HG02870 (cell line): ENCODE measurements around the gene AFAP1.
A peak's percentile ranks its signal among the peaks of the same experiment; 100 is the strongest.

Source experiments
- ATAC-seq: cut with Tn5 transposase; IDR thresholded peaks from one replicate; pipeline ENCODE4 v1.9.1; 2021; ENCODE audit warnings: mild to moderate bottlenecking, moderate library complexity; ENCODE audit not compliant: unreplicated experiment

The AFAP1 gene

DNA sequence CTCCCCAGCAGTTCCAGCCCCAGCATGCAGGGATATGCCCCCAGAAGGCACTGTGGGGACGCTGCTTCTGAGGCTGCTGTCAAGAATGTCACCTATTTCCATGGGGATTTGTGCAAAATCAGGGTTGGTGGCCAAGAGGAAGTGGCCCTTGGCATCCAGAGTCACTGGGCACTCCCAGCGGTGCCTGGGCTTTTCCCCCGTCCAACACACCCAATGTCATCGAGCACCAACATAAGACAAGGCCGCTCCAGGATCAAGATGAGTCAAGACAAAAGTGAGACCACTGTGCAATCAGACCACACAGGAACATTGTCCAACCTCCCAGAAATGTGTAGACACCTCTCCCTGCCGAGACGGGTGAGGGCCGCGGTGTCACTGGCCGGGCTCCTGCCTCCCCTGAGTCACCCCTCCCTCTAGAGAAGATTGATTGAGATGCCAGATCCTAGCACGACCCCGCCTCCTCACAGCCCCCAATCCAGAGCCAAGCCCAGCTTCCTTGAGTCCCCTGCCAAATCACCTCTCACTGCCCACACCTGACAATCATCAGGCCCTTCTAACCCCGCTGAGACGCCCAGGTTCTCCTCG lies 194.3 kb downstream of the AFAP1 start:
- ATAC-seq = no peak

DNA sequence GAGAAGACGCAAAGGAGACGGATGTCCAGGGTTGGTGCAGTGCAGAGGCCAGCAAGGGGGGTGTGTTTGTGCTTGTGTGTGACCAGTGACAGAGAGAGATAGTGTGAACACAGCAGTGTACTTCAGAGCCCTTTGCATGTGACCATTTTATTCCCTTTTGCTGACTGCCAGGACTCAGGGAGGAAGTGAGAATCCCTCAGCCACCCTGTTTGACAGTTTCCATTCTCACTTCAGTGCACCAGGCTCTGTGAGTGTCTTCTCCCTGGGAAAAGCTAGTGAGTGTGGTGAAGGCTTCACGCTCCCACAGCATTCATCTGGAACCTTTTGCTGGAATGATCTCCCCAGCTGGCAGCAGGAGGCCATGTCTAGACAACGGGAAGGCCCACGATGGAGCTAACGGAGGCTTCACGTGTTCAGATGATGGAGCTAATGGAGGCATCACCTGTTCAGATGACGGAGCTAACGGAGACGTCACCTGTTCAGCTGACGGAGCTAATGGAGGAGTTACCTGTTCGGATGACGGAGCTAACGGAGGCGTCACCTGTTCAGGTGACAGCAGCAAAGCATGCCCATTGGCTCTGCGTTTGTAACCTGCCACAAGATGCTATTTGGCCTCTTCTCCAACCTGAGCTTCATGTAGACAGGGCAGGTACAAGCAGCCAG lies 195.4 kb downstream of the AFAP1 start:
- peak; percentile 53 for ATAC-seq

DNA sequence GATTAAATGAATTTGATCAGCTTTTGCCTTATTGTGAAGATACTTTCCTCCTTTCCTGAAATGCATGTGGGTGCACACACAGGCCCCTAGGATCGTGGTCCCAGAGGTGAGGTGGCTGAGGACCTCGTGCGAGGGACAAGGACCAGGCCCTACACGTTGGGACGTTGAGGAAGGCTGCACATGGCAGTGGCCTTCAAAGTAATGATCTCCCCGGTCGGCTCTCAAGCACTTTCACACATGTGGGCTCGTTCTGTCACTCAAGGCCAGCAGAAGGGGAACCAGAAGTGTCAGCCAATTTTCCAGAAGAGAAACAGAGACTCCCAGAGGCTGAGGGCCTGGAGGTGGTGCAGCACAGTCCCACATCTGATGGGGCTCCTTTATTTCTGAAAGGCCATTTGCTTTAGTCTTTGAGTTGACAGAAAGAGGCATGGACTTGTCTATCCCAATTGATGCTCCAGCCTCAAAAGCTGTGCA lies 196.8 kb downstream of the AFAP1 start:
- no peak for ATAC-seq

DNA sequence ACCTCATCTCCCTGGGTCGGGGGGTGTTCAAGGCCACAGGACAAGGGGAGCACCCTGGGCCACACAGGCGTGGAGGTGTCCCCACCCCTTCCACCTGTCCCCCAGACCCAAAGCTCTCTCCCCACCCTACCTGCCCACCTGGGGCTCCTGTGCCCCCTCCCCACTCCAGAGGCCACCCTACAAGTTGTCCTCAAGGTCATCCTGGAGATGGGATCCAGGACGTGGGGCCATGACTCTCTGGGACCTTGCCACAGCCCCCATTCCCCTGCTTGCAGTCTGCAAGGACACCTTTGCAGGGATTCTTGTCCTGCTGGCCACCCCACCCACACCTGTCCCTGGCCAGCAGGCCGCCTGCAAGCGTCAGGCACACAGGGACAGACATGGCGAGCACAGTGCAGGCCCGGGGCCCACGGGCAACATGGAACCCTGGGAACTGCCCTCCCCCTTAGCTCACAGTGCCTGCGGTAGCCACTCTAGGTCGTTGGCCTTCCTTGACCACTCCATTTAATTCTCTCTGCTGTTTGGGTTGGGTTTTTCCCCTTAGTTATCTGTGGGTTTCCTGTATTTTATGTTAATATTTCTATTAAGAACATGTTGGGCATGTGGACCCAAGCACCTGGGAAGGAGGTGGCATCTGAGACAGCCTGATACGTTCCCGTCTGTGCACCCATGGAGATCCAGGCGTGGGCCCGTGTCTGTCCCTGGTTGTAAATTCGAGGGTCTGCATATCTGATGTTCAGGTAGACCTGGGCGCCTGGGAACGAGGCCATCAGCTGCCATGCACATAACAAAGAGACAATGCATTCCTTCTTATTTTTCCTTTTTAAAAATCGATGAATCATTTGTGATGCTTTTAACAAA lies 197.5 kb downstream of the AFAP1 start:
- no peak for ATAC-seq

DNA sequence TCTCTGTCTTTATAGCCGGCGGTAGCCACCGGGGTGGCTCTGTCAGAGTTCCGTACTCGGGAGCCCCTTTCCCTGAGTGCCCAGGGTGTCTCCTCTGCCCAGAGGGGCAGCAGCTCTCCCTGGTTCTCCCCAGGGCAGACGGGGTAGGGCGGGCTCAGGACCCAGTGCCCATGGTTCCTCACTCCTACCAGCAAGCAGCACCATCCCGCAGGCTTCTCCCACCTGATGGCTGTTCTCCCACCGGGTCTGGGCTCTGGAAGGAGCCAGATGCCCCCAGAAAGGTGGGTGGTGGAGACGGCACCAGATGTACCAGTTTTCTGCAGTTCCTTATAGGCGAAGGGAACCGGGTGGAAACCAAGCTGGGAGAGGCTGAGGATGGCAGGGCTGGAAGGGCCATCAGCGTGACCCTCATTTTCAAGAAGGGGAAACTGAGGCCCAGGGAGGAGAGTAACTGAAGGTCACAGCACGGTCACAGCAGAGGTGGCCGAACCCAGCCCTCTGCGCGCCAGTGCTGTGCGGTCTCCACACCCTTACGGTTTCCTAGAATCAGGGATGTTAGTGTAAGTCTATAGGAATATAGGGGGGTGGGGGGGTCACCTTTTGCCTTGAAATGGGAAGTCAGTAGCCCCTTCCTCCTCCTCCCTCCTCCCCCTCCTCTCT lies 198.7 kb downstream of the AFAP1 start:
- ATAC-seq = no peak

DNA sequence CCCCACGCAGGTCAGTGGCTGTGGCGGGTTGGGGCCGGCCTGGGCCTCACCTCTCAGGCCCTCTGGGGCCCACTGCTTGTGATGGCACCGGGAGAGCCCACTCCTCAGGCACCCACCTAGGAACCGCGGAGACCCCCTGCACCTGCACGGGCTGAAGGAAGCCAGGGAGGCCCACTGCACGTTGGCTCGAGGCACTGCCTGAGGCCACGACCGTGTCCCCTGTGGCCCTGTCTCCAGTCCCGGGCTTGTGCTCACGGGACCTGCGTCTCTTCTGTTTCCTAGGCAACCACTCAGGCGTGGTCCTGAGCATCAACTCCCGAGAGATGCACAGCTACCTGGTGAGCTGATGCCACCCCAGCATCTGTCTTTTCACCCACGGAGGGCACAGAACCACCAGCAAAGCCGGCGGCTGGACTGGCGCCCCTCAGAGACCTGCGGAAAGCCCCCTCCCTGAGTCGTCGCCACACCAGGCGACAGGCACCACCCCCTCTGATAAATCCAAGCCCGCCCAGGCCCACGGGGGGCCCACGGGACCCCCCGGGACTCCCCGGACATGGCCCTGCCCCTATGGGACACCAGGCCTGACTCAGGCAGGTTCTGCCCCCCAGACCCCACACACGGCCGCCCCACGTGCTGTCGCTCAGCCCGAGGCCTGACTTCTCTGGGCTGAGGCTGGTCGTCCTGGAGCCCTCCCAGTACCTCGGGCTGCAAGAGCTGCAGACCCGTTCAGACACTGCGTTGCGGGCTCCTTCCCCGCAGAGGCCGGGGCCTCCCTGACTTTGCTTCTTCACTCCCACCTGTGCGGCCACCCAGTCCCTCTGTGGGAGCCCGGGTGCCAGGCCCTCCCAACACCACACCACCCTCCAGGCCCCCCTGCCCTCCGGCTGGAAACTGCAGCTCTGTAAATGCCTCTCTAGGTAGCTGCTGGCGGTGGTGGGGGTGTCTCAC lies 199.5 kb downstream of the AFAP1 start:
- no peak for ATAC-seq

DNA sequence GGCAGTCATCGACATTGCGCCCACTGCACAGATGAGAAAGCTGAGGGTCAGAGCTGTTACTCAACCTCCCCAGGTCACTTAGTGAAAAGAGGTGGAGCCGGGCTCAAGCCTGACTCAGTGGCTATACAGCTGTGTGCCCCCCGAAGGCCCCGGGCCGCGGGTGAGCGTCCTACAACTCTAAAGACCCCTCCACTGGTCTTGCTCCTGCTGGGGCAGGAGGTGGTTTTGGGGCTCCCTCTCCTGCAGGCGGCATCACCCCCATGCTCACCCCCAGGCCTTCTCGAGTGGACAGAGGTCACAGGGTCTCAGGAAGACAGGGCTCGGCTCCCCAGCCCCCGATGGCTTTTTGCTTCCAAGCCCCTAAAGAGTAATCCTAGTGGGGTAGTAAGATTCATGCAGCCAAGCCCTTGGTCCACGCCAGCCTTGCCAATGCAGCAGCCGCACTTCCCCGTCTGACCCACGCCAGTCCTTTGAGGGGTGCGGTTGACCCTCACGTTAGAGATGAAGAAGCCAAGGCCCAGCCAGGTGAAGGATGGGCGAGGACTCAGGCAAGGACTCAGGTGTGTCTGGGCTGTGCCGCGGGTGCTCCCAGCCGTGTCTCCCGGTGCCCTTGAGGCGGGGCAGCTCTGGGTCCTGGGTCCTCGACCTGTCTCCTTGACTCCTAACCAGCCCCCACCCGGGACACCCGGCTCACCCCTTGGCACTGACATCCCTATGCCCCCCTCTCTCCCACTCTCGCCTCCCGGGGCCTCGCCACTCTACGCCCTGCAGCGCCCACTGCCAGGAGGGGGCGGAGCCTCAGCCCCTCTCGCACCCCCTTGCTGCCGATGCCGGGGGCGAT lies 200.4 kb downstream of the AFAP1 start:
- ATAC-seq = no peak

DNA sequence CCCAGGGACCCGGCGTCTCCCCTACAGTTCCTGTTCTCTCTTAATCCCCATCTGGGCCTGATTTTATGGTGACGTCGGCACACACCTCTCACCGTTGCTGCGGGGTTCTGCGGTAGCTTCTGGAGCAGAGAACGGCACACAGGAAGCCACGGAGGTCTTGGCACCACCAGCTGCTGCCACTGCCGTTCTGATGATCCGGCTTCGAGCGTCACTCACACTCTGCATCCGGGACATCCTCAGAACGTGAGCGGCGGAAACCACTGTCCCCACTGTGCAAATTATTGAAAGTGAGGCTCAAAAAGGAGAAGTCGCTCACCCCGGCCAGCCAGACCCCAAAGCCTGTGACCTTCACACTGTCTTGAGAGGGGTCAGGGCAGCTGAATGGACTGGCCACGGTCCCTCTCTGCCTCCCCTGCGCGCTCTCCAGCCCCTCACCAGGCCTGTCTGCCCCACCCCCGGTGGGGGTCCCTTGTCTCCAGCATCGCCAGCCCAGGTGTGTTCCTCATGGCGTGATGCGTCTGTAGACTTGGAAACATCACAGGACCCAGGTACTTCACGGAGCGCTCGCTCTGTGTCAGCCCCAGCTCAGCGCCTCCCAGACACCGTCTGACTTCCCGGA lies 201.1 kb downstream of the AFAP1 start:
- no peak for ATAC-seq

DNA sequence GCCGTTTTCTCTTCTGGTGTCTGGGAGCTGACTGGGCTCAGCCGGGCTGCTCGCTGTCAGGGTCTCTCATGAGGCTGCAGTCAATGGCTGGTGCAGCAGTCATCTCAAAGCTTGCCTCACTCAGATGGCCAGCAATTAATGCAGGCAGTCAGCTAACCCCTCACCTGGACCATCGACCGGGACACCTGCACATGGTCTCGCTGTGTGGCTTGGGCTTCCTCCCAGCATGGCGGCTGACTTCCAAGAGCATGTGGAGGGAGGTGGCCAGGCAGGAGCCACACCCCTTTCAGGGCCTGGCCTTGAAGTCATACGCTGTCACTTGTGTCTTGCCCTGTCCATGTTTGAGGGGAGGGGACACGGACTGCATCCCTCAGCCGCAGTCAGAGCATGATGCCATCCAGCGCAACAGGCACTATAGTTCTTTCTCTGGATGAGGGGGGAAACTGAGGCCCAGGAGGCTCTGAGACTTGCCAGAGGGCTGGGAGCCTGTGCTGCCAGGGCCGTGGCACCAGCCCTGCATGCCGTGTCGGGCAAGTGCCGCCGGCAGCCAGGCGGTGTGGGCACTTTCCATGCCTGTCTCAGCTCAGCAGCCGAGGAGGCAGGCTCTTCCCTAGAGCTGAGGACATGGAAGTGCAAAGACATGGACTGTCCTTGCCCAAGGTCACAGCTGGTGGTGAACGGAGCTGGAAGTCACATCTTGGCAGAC lies 201.8 kb downstream of the AFAP1 start:
- ATAC-seq = no peak

DNA sequence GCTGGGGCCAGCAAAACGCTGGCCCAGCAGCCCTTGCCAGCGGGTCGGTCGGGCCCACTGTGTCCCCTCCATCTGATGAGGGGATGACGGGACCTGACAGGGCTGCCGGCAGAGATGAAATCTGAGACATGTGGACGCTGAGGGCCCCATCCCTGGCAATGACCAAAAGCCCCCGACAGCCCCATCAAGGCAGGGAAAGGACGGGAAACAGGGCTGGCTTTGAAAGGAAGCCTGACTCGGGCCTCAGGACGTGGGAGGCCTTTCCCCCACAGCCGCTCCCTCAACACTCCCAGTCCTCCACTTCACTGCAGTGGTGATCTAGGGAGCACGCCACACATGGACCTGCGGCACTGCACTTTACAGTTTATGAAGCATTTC lies 202.4 kb downstream of the AFAP1 start:
- ATAC-seq = no peak

DNA sequence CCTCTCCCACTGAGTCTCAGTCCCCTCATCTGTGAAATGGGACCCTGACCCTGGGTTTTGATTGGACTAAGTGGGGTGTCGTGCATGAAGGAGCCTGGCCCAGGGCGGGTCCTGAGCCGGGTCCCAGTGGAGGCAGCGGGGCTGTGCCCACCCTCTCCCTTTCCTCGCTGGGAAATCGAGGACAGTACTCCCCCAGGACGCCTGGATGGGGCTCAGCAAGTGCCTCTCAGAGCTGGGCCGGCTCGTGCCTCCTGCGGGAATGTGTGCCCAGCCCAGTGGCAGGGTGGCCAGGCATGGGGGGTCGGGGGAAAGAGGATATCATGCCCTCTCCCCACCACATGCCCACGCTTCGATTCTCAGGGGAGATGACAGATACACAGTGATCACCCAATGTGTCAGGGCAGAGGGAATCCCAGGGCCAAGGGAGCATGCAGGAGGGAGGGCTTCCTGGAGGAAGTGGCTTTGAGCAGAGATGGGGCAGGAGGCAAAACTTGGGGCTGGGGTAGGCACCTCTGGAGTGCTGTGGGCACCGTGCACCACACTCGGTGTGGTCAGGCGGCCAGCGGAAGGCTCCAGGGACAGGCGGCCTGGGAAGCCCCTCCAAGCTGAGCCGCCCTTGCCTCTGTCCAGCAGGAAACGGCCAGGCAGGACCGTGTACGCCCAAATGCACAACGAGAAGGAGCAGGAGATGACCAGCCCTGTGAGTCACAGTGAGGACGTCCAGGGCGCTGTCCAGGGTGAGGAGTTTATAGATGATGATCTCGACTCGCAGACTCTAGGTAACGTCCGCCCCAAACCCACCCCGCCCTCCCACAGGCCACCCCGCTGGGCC lies 203.0 kb downstream of the AFAP1 start:
- ATAC-seq = no peak

DNA sequence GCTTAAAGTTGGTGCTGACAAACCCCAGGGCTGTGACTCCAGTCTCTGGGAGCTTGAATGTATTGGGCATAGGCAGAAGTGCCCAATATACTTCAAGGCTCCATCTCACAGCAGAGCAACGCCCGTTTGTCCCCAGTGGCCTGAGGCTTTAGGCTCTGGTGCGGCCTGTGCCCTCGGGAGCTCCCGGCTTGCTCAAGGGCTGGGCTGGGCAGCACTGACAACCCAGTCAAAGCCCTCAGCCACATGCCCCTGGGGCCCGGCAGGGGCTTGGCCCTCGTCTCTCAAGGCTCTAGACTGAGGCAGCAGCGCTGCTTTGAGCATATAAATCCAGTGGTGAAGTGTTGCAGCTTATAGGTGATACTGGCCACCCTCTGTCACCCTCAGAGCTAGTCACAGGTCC lies 203.7 kb downstream of the AFAP1 start:
- ATAC-seq = no peak

DNA sequence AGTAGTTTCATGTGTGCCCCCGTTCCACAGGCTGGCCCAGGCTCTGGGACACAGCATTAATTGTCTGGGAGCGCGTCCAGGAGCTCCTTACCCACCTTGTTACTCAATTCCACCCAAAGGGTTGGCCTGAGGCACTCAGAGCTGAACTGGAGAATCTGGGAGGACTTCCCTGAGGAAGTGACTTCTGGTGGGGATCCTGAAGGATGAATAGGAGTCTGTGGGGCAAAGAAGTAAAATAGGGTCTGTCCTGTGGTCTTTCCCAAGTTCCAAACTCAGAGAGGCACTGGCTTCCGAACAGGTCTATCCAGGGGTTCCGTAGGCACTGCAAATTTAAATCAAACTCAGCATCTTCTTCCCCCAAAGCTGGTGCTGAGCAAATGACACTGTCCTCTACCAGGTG lies 204.3 kb downstream of the AFAP1 start:
- no peak for ATAC-seq

DNA sequence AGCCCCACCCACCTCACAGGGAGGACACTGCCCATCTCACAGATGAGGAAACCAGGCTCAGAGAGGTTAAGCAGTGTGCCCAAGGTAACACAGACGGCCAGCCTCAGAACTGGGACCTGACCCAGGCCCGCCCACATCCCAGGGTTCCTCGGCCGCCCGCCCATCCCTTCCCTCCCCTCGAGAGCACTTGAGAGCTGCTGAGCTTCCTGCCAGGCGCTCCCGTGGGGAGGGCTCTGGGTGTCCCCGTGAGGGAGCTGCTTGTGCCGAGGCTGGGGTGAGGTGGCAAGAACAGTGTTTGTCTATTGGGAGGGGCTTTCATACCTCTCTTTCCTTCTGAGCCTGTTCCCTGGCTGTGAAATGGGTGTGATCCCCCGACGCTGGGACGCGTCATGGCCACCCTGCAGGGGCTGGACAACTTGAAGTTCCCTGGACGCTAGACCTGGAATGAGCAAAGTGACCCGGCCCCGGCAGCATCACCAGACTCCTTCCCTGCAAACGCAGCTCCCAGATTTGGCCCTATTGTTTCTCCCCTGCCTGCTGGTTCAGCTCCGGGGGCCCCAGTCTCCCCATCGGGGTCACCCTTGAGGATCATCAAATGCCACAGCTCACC lies 204.9 kb downstream of the AFAP1 start:
- ATAC-seq = no peak

DNA sequence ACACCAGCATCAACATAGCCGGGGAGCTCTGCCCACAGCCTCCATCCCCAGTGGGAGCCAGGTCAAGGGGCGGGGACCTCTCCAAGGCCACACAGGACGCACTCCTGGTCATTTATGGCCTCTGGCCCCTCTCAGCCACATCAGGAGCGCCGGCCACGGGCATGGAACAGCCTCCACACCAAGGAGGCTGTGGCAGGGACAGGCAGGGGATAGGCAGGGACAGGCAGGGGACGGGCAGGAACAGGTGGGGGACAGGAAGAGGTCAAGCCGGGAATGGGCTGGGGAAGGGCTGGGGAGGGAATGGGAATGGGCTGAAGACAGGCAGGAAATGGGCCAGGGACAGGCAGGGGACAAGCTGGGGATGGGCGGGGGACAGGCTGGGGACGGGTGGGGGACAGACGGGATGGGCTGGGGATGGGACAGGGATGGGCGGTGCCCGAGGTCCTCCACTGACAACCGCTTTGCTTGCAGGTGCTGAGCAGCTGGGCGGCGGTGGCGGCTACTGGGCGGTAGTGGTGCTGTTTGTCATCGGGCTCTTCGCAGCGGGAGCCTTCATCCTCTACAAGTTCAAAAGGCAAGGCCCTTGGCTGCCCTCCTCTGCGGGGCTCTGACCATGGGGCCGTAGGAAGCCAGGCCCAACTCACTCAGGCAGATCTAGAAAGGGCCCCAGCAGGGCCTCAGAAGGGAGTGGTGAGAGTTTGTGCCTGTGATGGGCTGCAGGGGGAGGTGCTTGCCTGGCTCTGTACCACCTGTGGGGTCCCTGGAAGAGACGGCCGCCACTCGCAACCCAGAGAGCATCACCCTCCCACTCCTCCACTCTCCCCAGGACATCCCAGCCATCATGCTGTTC lies 205.6 kb downstream of the AFAP1 start:
- ATAC-seq = no peak

DNA sequence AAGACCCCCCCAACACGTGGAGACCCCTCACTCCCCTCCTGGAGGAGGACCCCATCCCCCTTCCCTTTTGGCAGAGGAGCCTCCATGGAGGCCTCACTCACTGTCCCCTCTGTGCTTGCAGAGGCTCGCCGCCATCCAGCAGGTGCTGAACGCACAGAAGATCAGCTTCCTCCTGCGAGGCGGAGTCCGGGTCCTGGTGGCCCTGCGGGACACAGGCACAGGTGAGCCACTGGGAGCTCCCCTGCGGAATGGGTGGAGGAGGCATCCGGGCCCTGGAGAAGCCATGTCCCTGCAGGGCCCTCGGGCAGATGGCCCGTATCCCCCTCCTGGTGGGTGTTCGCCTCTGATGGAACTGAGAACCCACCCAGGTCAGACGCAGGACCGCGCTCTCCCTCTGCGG lies 206.5 kb downstream of the AFAP1 start:
- no peak for ATAC-seq
